Measurements from ENCODE around the gene SDHAF1. TPM values are rescaled to one million over a fixed set of nuclear protein-coding genes. Genes with fewer than 3 reads are reported as not detected.

SDHAF1 gene
- total and polyA plus RNA-seq, 8 donors = 8.0 to 38.1 (median 26.4) TPM; not detected in 1

- peaks cover 21 to 38% (median 31%) of the 10 kb centered on the region in 4 donors for H3K4me1 ChIP-seq
- H3K27ac ChIP-seq = peak overlapping the region; percentile 75 to 92 (median 90)
- H3K27me3 ChIP-seq = no peaks in the 10 kb centered on the region
- no peak for DNase-seq
- WGBS, 5 donors = 27 to 32% (median 29%) methylated on average over 15 of the region's 15 CpGs
- H3K36me3 ChIP-seq = peaks cover 0 to 30% (median 20%) of the 10 kb centered on the region in 4 donors
- H3K4me3 ChIP-seq = peak overlapping the region; percentile 65 to 83 (median 70)
- H3K9me3 ChIP-seq = no peaks in the 10 kb centered on the region
- intact Hi-C loops (cut with DNase I; ENCODE audit: low total_unique reads) = no loop called here
- TF ChIP-seq POLR2AphosphoS5 (IDR thresholded peaks at IDR 0.05) (no peak), EP300 (IDR thresholded peaks at IDR 0.05) (no peak), POLR2A (IDR thresholded peaks at IDR 0.05) (no peak), CTCF (IDR thresholded peaks at IDR 0.05) (no peak)
Measured at GRCh38 chr19:36013280-36014011, 18.5 kb downstream of the SDHAF1 start.

GRCh38 chr19:36014012-36014924 lies 19.3 kb downstream of the SDHAF1 start, which contains the start of gene ALKBH6:
Gene ALKBH6 (minus strand): TSS chr19:36014213. CDS start chr19:36013397, 816 bp downstream.
- Histone ChIP-seq H3K27me3 (no peaks in the 10 kb centered on the region), H3K9me3 (no peaks in the 10 kb centered on the region), H3K4me1 (peaks cover 15 to 30% (median 24%) of the 10 kb centered on the region in 4 donors), H3K36me3 (peaks cover 7 to 38% (median 28%) of the 10 kb centered on the region in 4 donors), H3K4me3 (peak within 1 kb of the TSS; percentile 65 to 83 (median 70)), H3K27ac (peak within 1 kb of the TSS; percentile 75 to 92 (median 90))
- TF ChIP-seq POLR2AphosphoS5 (IDR thresholded peaks at IDR 0.05) (peak; percentile 24 to 88 (median 30)), EP300 (IDR thresholded peaks at IDR 0.05) (no peak)
- peak; percentile 100 for DNase-seq
- WGBS, 5 donors = 0 to 5% (median 2%) methylated on average over 24 to 42 of the region's 42 CpGs
- intact Hi-C loops (cut with DNase I; ENCODE audit: low total_unique reads) = no loop called here

- Histone ChIP-seq H3K27ac (no peak overlapping the region), H3K9me3 (no peaks in the 10 kb centered on the region), H3K36me3 (peaks cover 11 to 84% (median 60%) of the 10 kb centered on the region in 4 donors), H3K4me3 (no peak overlapping the region), H3K27me3 (no peaks in the 10 kb centered on the region), H3K4me1 (peaks cover 4 to 8% (median 6%) of the 10 kb centered on the region in 4 donors)
- DNase-seq = no peak
- intact Hi-C loops (cut with DNase I; ENCODE audit: low total_unique reads) = no loop called here
- 88 to 93% (median 92%) methylated on average over 21 to 22 of the region's 22 CpGs for WGBS, 5 donors
- TF ChIP-seq POLR2AphosphoS5 (IDR thresholded peaks at IDR 0.05) (no peak), POLR2A (IDR thresholded peaks at IDR 0.05) (no peak), CTCF (IDR thresholded peaks at IDR 0.05) (no peak), EP300 (IDR thresholded peaks at IDR 0.05) (no peak)
Measured at GRCh38 chr19:36019061-36019670, 24.2 kb downstream of the SDHAF1 start.

- intact Hi-C loops (cut with DNase I; ENCODE audit: low total_unique reads) = no loop called here
- peaks cover 11 to 97% (median 72%) of the 10 kb centered on the region in 4 donors for H3K36me3 ChIP-seq
- no peaks in the 10 kb centered on the region for H3K4me1 ChIP-seq
- TF ChIP-seq POLR2AphosphoS5 (IDR thresholded peaks at IDR 0.05) (no peak), CTCF (IDR thresholded peaks at IDR 0.05) (no peak), EP300 (IDR thresholded peaks at IDR 0.05) (no peak), POLR2A (IDR thresholded peaks at IDR 0.05) (no peak)
- H3K4me3 ChIP-seq = no peak overlapping the region
- 86 to 94% (median 90%) methylated on average over 5 of the region's 5 CpGs for WGBS, 5 donors
- no peaks in the 10 kb centered on the region for H3K9me3 ChIP-seq
- H3K27ac ChIP-seq = no peak overlapping the region
- DNase-seq = no peak
- no peaks in the 10 kb centered on the region for H3K27me3 ChIP-seq
Measured at GRCh38 chr19:36023432-36023831, 28.4 kb downstream of the SDHAF1 start.

All from stomach (tissue), 9 donors.